HFFc6 (cell line): ENCODE measurements around the gene SPACA9. TPM values are rescaled to one million over a fixed set of nuclear protein-coding genes. Genes with fewer than 3 reads are reported as not detected.

ENCODE experiments used
- DNase-seq: peaks from one replicate; pipeline ENCODE4 v3.0.0-alpha.2; 2018
- H3K27ac Mint-ChIP-seq: 2 replicates; pipeline ENCODE4 v1.8.0; 2020; ENCODE audit warnings: mild to moderate bottlenecking, mixed read lengths
- H3K27me3 Mint-ChIP-seq: 2 replicates; pipeline ENCODE4 v1.8.0; 2021; ENCODE audit warnings: mild to moderate bottlenecking, moderate library complexity, mixed read lengths; ENCODE audit not compliant: insufficient read depth
- H3K36me3 Mint-ChIP-seq: 2 replicates; pipeline ENCODE4 v1.8.0; 2021; ENCODE audit warnings: low read depth, mixed read lengths
- H3K4me1 Mint-ChIP-seq: 2 replicates; pipeline ENCODE4 v1.8.0; 2020; ENCODE audit warnings: low read depth, mixed read lengths
- H3K4me3 Mint-ChIP-seq: 2 replicates; pipeline ENCODE4 v1.8.0; 2020; ENCODE audit warnings: mild to moderate bottlenecking, moderate library complexity, mixed read lengths
- H3K9me3 Mint-ChIP-seq: 2 replicates; pipeline ENCODE4 v1.8.0; 2020; ENCODE audit warnings: mild to moderate bottlenecking, mixed read lengths
- CTCF ChIP-seq: fragments of 200-600 bp; sonication (generic); IDR thresholded peaks from 2 replicates; pipeline ENCODE4 v1.5.0; 2021; ENCODE audit warnings: antibody characterized with exemption, mild to moderate bottlenecking
- total RNA-seq, 6 experiments: library from RNA; stranded (reverse); fragmentation: NEBNext Ultra II Directional; extraction: Animal tissue kit (Norgen Biotek cat#: 25700); gene quantifications; 2 replicates in 1 of 6; 3 replicates in 5 of 6; pipeline ENCODE4 v1.2.3, GENCODE V29; 2021

Gene SPACA9
- total RNA-seq, 6 experiments from 2014 or later, result 5.7 to 8.9 (median 6.3) TPM

- TF ChIP-seq CTCF, result no peak
- Mint-ChIP-seq H3K27me3 (peaks cover 53% of the 10 kb centered on the region), H3K4me1 (no peaks in the 10 kb centered on the region), H3K9me3 (no peaks in the 10 kb centered on the region), H3K4me3 (no peak overlapping the region), H3K27ac (no peak overlapping the region), H3K36me3 (no peaks in the 10 kb centered on the region)
- DNase-seq, result no peak
These were observed 14.4 kb upstream of the SPACA9 start for GRCh38 chr9:132864277-132864676.

DNA sequence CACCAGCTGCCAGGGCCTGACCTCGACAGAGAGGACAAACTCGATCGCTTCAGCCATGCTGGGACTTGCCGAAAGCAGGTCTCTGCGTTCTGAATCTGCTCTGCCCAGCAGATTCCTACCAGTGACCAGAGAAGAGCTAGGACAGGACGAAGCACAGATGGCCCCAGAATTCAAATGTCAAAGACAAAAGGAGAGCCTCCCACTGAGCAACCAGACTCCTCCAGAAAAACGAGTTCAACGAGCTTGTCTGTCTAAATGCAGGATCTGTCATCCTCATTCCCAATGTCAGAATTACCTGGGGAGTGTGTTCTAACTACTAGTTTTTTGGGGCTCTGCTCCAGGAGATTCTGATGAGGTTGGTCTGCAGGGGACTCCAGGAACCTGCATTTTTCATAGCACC lies 14.0 kb upstream of the SPACA9 start:
- Mint-ChIP-seq H3K27ac (no peak overlapping the region), H3K9me3 (no peaks in the 10 kb centered on the region), H3K4me1 (no peaks in the 10 kb centered on the region), H3K27me3 (peaks cover 50% of the 10 kb centered on the region), H3K4me3 (no peak overlapping the region), H3K36me3 (no peaks in the 10 kb centered on the region)
- no peak for TF ChIP-seq CTCF
- no peak for DNase-seq

DNA sequence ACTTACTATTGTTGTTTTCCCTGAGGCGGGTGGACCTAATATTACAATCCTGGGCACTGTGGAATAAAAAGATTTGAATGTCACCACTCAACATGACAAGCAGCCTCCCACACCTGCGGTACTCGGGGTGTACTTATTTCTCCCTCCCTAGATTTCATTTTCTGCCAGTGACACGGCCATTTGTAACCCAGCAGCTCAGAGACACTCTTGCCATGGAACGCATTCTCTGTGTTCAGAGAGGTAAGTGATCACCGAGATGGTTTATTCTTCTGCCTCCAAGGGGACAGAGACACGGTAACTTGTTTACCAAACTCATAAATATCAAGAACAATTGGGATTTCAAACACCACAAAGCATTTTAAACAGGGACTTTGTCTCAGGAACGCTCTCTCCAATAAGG lies 11.8 kb upstream of the SPACA9 start:
- no peaks in the 10 kb centered on the region for H3K36me3 Mint-ChIP-seq
- H3K27me3 Mint-ChIP-seq, result peaks cover 52% of the 10 kb centered on the region
- TF ChIP-seq CTCF, result no peak
- H3K4me3 Mint-ChIP-seq, result no peak overlapping the region
- no peaks in the 10 kb centered on the region for H3K9me3 Mint-ChIP-seq
- H3K4me1 Mint-ChIP-seq, result no peaks in the 10 kb centered on the region
- no peak overlapping the region for H3K27ac Mint-ChIP-seq
- DNase-seq, result no peak

DNA sequence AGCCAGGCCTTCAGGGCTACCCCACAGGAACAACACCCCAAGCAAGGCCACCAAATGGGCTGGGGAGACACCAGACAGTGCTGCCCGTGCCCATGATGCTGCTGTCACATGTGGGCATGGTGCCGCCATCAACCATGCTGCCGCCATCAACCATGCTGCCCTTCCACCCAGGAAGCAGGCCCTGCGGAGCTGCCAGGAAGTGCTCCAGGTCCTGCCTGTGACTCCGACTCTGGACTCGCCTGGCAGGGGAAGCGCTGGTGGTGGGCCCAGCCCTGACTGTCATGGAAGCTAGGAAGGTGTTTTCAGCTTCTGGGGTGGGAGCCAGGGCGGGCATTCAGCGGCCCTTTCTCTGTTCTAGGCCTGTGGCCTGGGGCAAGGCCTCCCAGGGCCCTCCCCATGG lies 9.4 kb upstream of the SPACA9 start:
- Mint-ChIP-seq H3K4me3 (no peak overlapping the region), H3K27me3 (peaks cover 36% of the 10 kb centered on the region)

DNA sequence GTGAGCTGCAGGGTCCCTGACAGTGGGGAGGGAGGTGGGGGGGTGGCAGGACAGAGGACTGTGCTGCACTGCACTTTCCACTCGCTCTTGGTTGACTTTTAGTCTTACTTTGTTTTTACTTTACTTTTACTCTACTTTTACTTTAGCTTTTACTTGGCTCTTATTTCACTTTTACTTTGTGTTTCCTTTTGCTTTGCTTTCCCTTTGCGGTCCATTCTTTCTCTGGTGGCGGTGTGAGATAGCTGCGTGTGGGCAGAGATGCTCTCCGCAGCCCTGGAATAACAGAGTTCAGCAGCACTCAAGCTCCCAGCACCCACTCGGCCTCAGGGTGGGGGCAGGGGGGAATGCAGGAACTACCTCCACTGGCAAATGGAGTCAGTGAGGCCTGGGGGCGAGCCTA lies 5.3 kb upstream of the SPACA9 start:
- Mint-ChIP-seq H3K9me3 (no peaks in the 10 kb centered on the region), H3K36me3 (no peaks in the 10 kb centered on the region), H3K27ac (no peak overlapping the region), H3K4me1 (no peaks in the 10 kb centered on the region), H3K27me3 (peaks cover 35% of the 10 kb centered on the region), H3K4me3 (peak overlapping the region; percentile 13; the same call in 1 of the 2 replicates)
- TF ChIP-seq CTCF, result no peak
- no peak for DNase-seq

More for the DNA sequence above, 9.4 kb upstream of the SPACA9 start:
- Mint-ChIP-seq H3K36me3 (no peaks in the 10 kb centered on the region), H3K27ac (no peak overlapping the region), H3K4me1 (no peaks in the 10 kb centered on the region), H3K9me3 (no peaks in the 10 kb centered on the region)
- DNase-seq, result no peak
- no peak for TF ChIP-seq CTCF

DNA sequence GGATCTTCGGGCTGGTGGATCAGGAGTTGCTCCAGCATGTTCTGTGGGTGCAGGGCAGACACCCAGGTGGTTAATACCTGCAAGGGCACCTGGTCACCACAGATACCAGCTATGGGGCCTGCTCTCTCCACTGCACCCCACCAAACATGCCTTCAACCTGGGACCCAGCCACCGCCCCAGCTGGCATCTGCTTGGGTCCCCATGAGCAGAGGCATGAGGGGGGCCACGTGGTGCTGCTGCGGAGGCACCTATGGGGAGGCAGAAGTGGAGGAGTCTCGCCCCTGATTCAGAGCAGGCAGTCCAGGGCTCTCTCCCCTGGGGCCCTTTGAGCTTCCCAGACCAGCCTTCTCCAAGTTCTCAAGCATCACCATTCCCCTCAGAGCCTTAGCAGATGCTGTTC lies 3.5 kb upstream of the SPACA9 start:
- no peak overlapping the region for H3K27ac Mint-ChIP-seq
- peaks cover 10% of the 10 kb centered on the region for H3K4me1 Mint-ChIP-seq
- no peaks in the 10 kb centered on the region for H3K9me3 Mint-ChIP-seq
- peaks cover 29% of the 10 kb centered on the region for H3K27me3 Mint-ChIP-seq
- no peak for DNase-seq
- H3K36me3 Mint-ChIP-seq, result no peaks in the 10 kb centered on the region
- no peak overlapping the region for H3K4me3 Mint-ChIP-seq
- no peak for TF ChIP-seq CTCF
